ENCODE results near the gene BAZ2B.

Gene BAZ2B

GRCh38 chr2:159557437-159558034 lies 58.8 kb downstream of the BAZ2B start (continued):
- TF ChIP-seq CSRNP3 (CRISPR knock-in tag; IDR thresholded peaks at IDR 0.05) (no peak), SNAI2 (CRISPR knock-in tag; IDR thresholded peaks at IDR 0.05) (no peak), OSR1 (CRISPR knock-in tag; IDR thresholded peaks at IDR 0.05) (no peak), TOX (CRISPR knock-in tag; IDR thresholded peaks at IDR 0.05; ENCODE audit: borderline replicate concordance) (no peak), PATZ1 (CRISPR knock-in tag; IDR thresholded peaks at IDR 0.05; ENCODE audit: borderline replicate concordance) (no peak), GLIS3 (CRISPR knock-in tag; IDR thresholded peaks at IDR 0.05) (no peak)

GRCh38 chr2:159555651-159556392 lies 60.5 kb downstream of the BAZ2B start:
- TF ChIP-seq ZC3H10 (CRISPR knock-in tag; IDR thresholded peaks at IDR 0.05) (no peak), ESRRG (CRISPR knock-in tag; IDR thresholded peaks at IDR 0.05) (no peak), CREB5 (CRISPR knock-in tag; IDR thresholded peaks at IDR 0.05; ENCODE audit: low read depth) (no peak), PPARA (CRISPR knock-in tag; IDR thresholded peaks at IDR 0.05; ENCODE audit: borderline replicate concordance) (no peak), OSR1 (CRISPR knock-in tag; IDR thresholded peaks at IDR 0.05) (no peak), PATZ1 (CRISPR knock-in tag; IDR thresholded peaks at IDR 0.05; ENCODE audit: borderline replicate concordance) (no peak), BACH2 (CRISPR knock-in tag; IDR thresholded peaks at IDR 0.05; ENCODE audit: borderline replicate concordance) (no peak), ZFP3 (CRISPR knock-in tag; IDR thresholded peaks at IDR 0.05) (no peak), ISL1 (CRISPR knock-in tag; IDR thresholded peaks at IDR 0.05) (no peak), GLIS3 (CRISPR knock-in tag; IDR thresholded peaks at IDR 0.05) (no peak), TSHZ2 (CRISPR knock-in tag; IDR thresholded peaks at IDR 0.05) (no peak), TCF4 (CRISPR knock-in tag; IDR thresholded peaks at IDR 0.05; ENCODE audit: borderline replicate concordance) (no peak), ZFP30 (CRISPR knock-in tag; IDR thresholded peaks at IDR 0.05) (no peak), CSRNP3 (CRISPR knock-in tag; IDR thresholded peaks at IDR 0.05) (no peak), TOX (CRISPR knock-in tag; IDR thresholded peaks at IDR 0.05; ENCODE audit: borderline replicate concordance) (no peak), POU6F1 (CRISPR knock-in tag; IDR thresholded peaks at IDR 0.05; ENCODE audit: borderline replicate concordance, low read depth) (no peak)
- no peak for ATAC-seq

All from SK-N-SH treated with all-trans-retinoic acid at 6 μM for 48 hours (cell line).